Measurements from ENCODE around the gene FTO. TPM values are rescaled to one million over a fixed set of nuclear protein-coding genes. Genes with fewer than 3 reads are reported as not detected.

The FTO gene
- total RNA-seq, 1 experiment from 2014 or later = 125 TPM

DNA sequence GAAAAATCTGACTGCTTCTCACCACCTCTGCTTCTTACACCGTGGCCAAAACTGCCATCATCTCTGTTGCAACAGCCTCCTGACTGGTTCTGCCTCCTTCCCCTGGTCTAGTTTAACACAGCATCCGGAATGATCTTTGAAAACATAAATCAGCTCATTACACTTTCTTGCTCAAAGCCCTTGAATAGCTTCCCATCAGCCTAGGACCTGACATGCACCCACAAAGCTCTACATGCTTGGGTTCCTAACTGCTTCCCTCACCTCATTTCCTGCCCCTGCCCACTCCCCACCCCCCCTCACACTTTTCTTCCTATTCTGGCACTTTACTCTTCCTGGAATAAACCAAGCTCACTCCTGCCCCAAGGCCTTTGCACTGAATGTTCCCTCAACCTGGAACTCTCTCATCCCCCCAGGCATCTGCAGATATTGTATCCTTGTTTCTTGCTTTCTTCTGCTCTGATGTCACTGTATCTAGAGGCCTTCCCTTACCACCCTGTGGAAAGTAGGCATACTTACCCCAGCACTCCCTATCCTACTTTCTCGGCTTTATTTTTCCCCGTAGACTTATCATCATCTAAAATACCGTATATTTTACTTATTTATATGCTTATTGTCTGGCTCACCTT is 112.4 kb downstream of the FTO start:
- H3K36me3 ChIP-seq (ENCODE audit: insufficient read depth, low read length) = peaks cover 3% of the 10 kb centered on the region; the same call in 1 of the 2 replicates
- H4K20me1 ChIP-seq (ENCODE audit: insufficient read depth, low read depth, low read length) = no peaks in the 10 kb centered on the region
- no peak for DNase-seq
- H3K27me3 ChIP-seq (ENCODE audit: low read length) = no peaks in the 10 kb centered on the region
- H3K4me2 ChIP-seq (ENCODE audit: low read depth, low read length, poor library complexity, severe bottlenecking) = no peak overlapping the region
- no peaks in the 10 kb centered on the region for H3K9me2 ChIP-seq (replicated peaks; ENCODE audit: insufficient read depth, low read length)
- H3K9ac ChIP-seq (ENCODE audit: low read length) = no peak overlapping the region
- no peak overlapping the region for H3K27ac ChIP-seq (ENCODE audit: low read length)
- no peak overlapping the region for H3K4me3 ChIP-seq (ENCODE audit: low read length)
- H3K4me1 ChIP-seq (ENCODE audit: low read length) = peaks cover 18% of the 10 kb centered on the region
- peaks cover 70% of the 10 kb centered on the region for H3K79me2 ChIP-seq (ENCODE audit: low read length)
- no peaks in the 10 kb centered on the region for H3K9me3 ChIP-seq (ENCODE audit: low read length)
- no peak overlapping the region for H2AFZ ChIP-seq (ENCODE audit: low read length)

DNA sequence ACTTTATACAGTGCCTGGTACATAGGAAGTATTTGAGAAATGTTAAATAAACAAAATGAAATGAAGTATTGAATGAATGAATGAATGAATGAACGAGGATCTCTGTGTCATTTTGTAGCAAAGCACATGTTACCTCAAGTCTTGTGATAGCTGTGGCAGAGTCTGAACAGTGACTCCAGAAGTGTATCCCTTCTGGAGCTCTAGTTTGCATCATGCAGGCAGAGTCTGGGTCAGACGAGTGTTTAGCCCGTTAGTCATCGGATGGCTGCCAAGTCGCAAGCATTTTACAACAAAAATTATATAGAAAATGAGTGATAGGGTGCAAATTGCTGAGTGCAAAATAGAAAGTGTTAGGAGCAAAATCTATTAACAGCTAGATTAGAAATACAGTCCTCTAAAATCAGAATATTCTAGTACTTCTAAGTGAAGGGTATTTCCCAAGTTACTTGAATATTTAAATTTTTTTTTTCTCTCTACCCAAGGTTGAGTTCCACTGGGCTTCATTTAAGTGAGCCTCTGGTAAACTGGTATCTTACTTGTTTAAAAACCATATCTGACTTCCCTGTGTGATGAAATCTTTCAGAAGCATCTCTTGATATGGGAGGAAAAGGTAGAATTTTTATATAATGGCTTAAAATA is 113.3 kb downstream of the FTO start:
- no peaks in the 10 kb centered on the region for H3K27me3 ChIP-seq (ENCODE audit: low read length)
- H2AFZ ChIP-seq (ENCODE audit: low read length) = no peak overlapping the region
- DNase-seq = no peak
- no peaks in the 10 kb centered on the region for H3K9me3 ChIP-seq (ENCODE audit: low read length)
- no peaks in the 10 kb centered on the region for H3K36me3 ChIP-seq (ENCODE audit: insufficient read depth, low read length)
- H4K20me1 ChIP-seq (ENCODE audit: insufficient read depth, low read depth, low read length) = no peaks in the 10 kb centered on the region
- H3K4me1 ChIP-seq (ENCODE audit: low read length) = peaks cover 24% of the 10 kb centered on the region
- H3K27ac ChIP-seq (ENCODE audit: low read length) = no peak overlapping the region
- no peak overlapping the region for H3K9ac ChIP-seq (ENCODE audit: low read length)
- H3K4me3 ChIP-seq (ENCODE audit: low read length) = no peak overlapping the region
- H3K79me2 ChIP-seq (ENCODE audit: low read length) = peaks cover 73% of the 10 kb centered on the region
- H3K9me2 ChIP-seq (replicated peaks; ENCODE audit: insufficient read depth, low read length) = no peaks in the 10 kb centered on the region
- no peak overlapping the region for H3K4me2 ChIP-seq (ENCODE audit: low read depth, low read length, poor library complexity, severe bottlenecking)

DNA sequence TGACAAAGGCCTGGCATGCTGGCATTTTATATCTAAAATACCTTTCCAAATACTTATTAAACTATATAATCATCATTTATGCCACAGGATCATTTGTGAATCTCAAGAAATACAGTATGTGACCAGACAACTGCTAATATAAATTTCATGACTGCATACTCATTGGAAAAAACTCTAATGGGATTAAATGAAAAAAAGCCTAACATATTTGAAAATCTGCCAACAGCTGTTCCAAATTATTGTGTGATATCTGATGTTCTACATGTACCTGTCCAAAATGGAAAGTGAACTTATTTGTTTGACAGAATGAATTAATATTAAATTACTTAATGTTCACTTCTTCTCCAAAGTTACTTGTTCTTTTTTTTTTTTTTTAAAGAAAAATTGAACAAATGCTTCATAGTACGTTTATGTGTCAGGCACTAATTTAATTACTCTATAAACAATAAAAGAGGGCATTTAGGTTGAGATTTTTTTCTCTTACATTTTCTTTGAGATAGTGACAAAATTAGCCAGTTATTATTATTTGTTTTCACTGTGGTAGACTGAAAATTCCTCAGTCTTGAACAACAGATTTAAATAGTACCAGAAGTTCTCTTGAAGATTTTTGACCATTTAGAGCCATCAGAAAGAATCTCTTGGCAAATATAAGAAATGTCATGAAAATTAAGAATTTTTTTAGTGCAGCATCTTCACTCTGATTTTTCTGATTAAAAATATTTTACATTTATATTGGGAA is 114.0 kb downstream of the FTO start:
- Histone ChIP-seq H4K20me1 (ENCODE audit: insufficient read depth, low read depth, low read length) (no peaks in the 10 kb centered on the region), H3K79me2 (ENCODE audit: low read length) (peaks cover 79% of the 10 kb centered on the region), H3K9ac (ENCODE audit: low read length) (no peak overlapping the region), H3K4me2 (ENCODE audit: low read depth, low read length, poor library complexity, severe bottlenecking) (no peak overlapping the region), H3K36me3 (ENCODE audit: insufficient read depth, low read length) (no peaks in the 10 kb centered on the region), H3K27me3 (ENCODE audit: low read length) (no peaks in the 10 kb centered on the region), H3K4me3 (ENCODE audit: low read length) (no peak overlapping the region), H2AFZ (ENCODE audit: low read length) (no peak overlapping the region), H3K9me2 (replicated peaks; ENCODE audit: insufficient read depth, low read length) (no peaks in the 10 kb centered on the region), H3K9me3 (ENCODE audit: low read length) (no peaks in the 10 kb centered on the region), H3K27ac (ENCODE audit: low read length) (no peak overlapping the region), H3K4me1 (ENCODE audit: low read length) (peaks cover 30% of the 10 kb centered on the region)
- DNase-seq = no peak

DNA sequence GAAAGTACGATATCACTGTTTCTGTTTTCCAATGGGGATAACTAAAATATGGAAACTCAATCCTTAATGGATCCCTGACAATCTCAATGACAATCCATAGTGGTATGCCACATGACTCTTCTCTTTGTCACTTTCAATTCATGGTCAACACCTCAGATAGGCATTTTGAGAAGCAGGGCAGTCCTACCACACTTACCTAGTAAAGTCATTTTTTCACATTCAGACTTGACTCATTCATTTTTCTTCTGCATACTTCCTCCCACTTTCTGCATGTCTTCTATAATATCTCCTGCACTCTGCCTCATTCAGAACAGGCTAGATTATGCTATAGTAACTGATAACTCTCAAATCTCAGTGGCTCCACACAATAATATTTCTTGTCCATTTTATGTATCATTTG is 117.5 kb downstream of the FTO start:
- peaks cover 5% of the 10 kb centered on the region; the same call in 1 of the 2 replicates for H3K36me3 ChIP-seq (ENCODE audit: insufficient read depth, low read length)
- no peak overlapping the region for H2AFZ ChIP-seq (ENCODE audit: low read length)
- H4K20me1 ChIP-seq (ENCODE audit: insufficient read depth, low read depth, low read length) = no peaks in the 10 kb centered on the region
- H3K9me3 ChIP-seq (ENCODE audit: low read length) = no peaks in the 10 kb centered on the region
- H3K27ac ChIP-seq (ENCODE audit: low read length) = no peak overlapping the region
- no peaks in the 10 kb centered on the region for H3K27me3 ChIP-seq (ENCODE audit: low read length)
- H3K9me2 ChIP-seq (replicated peaks; ENCODE audit: insufficient read depth, low read length) = no peaks in the 10 kb centered on the region
- H3K4me2 ChIP-seq (ENCODE audit: low read depth, low read length, poor library complexity, severe bottlenecking) = no peak overlapping the region
- no peak overlapping the region for H3K9ac ChIP-seq (ENCODE audit: low read length)
- peaks cover 88% of the 10 kb centered on the region for H3K79me2 ChIP-seq (ENCODE audit: low read length)
- no peak for DNase-seq
- no peak overlapping the region for H3K4me3 ChIP-seq (ENCODE audit: low read length)
- H3K4me1 ChIP-seq (ENCODE audit: low read length) = peaks cover 26% of the 10 kb centered on the region

- H3K9me3 ChIP-seq (ENCODE audit: low read length) = no peaks in the 10 kb centered on the region
- no peak overlapping the region for H2AFZ ChIP-seq (ENCODE audit: low read length)
- H3K9ac ChIP-seq (ENCODE audit: low read length) = no peak overlapping the region
- no peak overlapping the region for H3K4me2 ChIP-seq (ENCODE audit: low read depth, low read length, poor library complexity, severe bottlenecking)
- H3K79me2 ChIP-seq (ENCODE audit: low read length) = peaks cover 88% of the 10 kb centered on the region
- peaks cover 26% of the 10 kb centered on the region for H3K4me1 ChIP-seq (ENCODE audit: low read length)
- H3K36me3 ChIP-seq (ENCODE audit: insufficient read depth, low read length) = peaks cover 5% of the 10 kb centered on the region; the same call in 1 of the 2 replicates
- no peak overlapping the region for H3K27ac ChIP-seq (ENCODE audit: low read length)
- no peak overlapping the region for H3K4me3 ChIP-seq (ENCODE audit: low read length)
- no peaks in the 10 kb centered on the region for H4K20me1 ChIP-seq (ENCODE audit: insufficient read depth, low read depth, low read length)
- no peaks in the 10 kb centered on the region for H3K9me2 ChIP-seq (replicated peaks; ENCODE audit: insufficient read depth, low read length)
- no peak for DNase-seq
- no peaks in the 10 kb centered on the region for H3K27me3 ChIP-seq (ENCODE audit: low read length)
These were observed 118.1 kb downstream of the FTO start for GRCh38 chr16:53821957-53822625.

DNA sequence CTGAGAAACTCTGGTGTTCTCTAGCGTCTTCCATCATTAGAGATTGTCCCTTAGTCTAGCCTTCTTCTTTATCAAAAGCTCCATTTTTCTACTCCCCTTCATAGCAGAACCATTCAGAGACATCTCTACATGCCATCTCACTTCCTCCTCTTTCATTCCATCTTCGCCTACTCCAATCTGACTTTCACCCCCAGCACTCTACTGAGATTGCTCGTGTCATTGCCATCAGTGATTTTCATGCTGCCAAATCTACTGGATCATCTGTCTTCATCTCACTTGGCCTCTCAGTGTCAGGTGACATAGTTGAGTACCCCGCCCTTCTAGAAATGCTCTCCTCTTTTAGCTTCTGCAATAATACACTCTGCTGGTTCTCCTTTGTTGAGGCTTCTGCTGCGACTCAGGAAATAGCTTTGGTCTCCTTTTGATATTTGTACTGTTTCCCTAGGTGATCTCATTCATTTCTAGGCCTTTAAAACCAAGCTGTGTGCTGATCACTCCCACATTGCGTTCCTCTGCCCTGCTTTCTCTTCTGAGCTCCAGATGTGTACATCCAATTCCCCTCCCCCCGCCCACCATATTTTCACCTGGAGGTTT is 119.1 kb downstream of the FTO start:
- no peaks in the 10 kb centered on the region for H3K9me2 ChIP-seq (replicated peaks; ENCODE audit: insufficient read depth, low read length)
- H3K27me3 ChIP-seq (ENCODE audit: low read length) = no peaks in the 10 kb centered on the region
- H3K4me1 ChIP-seq (ENCODE audit: low read length) = peaks cover 26% of the 10 kb centered on the region
- H4K20me1 ChIP-seq (ENCODE audit: insufficient read depth, low read depth, low read length) = no peaks in the 10 kb centered on the region
- H3K4me2 ChIP-seq (ENCODE audit: low read depth, low read length, poor library complexity, severe bottlenecking) = no peak overlapping the region
- H2AFZ ChIP-seq (ENCODE audit: low read length) = no peak overlapping the region
- H3K9ac ChIP-seq (ENCODE audit: low read length) = no peak overlapping the region
- peaks cover 87% of the 10 kb centered on the region for H3K79me2 ChIP-seq (ENCODE audit: low read length)
- no peaks in the 10 kb centered on the region for H3K9me3 ChIP-seq (ENCODE audit: low read length)
- peaks cover 5% of the 10 kb centered on the region for H3K36me3 ChIP-seq (ENCODE audit: insufficient read depth, low read length)
- peak; percentile 55 for DNase-seq
- H3K27ac ChIP-seq (ENCODE audit: low read length) = no peak overlapping the region
- no peak overlapping the region for H3K4me3 ChIP-seq (ENCODE audit: low read length)

GRCh38 chr16:53826658-53827057 is 122.7 kb downstream of the FTO start:
- no peaks in the 10 kb centered on the region for H3K9me3 ChIP-seq (ENCODE audit: low read length)
- no peaks in the 10 kb centered on the region for H3K9me2 ChIP-seq (replicated peaks; ENCODE audit: insufficient read depth, low read length)
- H4K20me1 ChIP-seq (ENCODE audit: insufficient read depth, low read depth, low read length) = no peaks in the 10 kb centered on the region
- peaks cover 23% of the 10 kb centered on the region for H3K36me3 ChIP-seq (ENCODE audit: insufficient read depth, low read length)
- no peaks in the 10 kb centered on the region for H3K27me3 ChIP-seq (ENCODE audit: low read length)
- peaks cover 93% of the 10 kb centered on the region for H3K79me2 ChIP-seq (ENCODE audit: low read length)
- H3K4me3 ChIP-seq (ENCODE audit: low read length) = no peak overlapping the region
- no peak for DNase-seq
- peaks cover 17% of the 10 kb centered on the region for H3K4me1 ChIP-seq (ENCODE audit: low read length)
- H3K4me2 ChIP-seq (ENCODE audit: low read depth, low read length, poor library complexity, severe bottlenecking) = no peak overlapping the region
- H3K27ac ChIP-seq (ENCODE audit: low read length) = no peak overlapping the region
- H2AFZ ChIP-seq (ENCODE audit: low read length) = no peak overlapping the region
- no peak overlapping the region for H3K9ac ChIP-seq (ENCODE audit: low read length)

GRCh38 chr16:53827741-53828140 is 123.8 kb downstream of the FTO start:
- Histone ChIP-seq H3K4me2 (ENCODE audit: low read depth, low read length, poor library complexity, severe bottlenecking) (no peak overlapping the region), H3K9ac (ENCODE audit: low read length) (no peak overlapping the region), H3K4me1 (ENCODE audit: low read length) (peaks cover 8% of the 10 kb centered on the region), H3K79me2 (ENCODE audit: low read length) (peaks cover 93% of the 10 kb centered on the region), H3K9me3 (ENCODE audit: low read length) (no peaks in the 10 kb centered on the region), H3K36me3 (ENCODE audit: insufficient read depth, low read length) (peaks cover 27% of the 10 kb centered on the region), H2AFZ (ENCODE audit: low read length) (no peak overlapping the region), H3K4me3 (ENCODE audit: low read length) (no peak overlapping the region), H3K27ac (ENCODE audit: low read length) (no peak overlapping the region), H3K27me3 (ENCODE audit: low read length) (no peaks in the 10 kb centered on the region), H4K20me1 (ENCODE audit: insufficient read depth, low read depth, low read length) (no peaks in the 10 kb centered on the region), H3K9me2 (replicated peaks; ENCODE audit: insufficient read depth, low read length) (no peaks in the 10 kb centered on the region)
- no peak for DNase-seq

Measured in Karpas-422 (cell line).